Hematopoietic multipotent progenitor cell treated with erythropoietin and hydrocortisone succinate and interleukin-3 and kit ligand, for 6 days (in vitro differentiated cells): ENCODE results near the gene ZBTB2.
"Not testable (repeated sequence)": the region's sequence is repeated elsewhere in the genome, so short reads cannot be mapped to it uniquely, and the experiment has no call there.

Source experiments
- DNase-seq: peaks from one replicate; pipeline ENCODE4 v3.0.0-alpha.2; 2015

ZBTB2 gene

DNA sequence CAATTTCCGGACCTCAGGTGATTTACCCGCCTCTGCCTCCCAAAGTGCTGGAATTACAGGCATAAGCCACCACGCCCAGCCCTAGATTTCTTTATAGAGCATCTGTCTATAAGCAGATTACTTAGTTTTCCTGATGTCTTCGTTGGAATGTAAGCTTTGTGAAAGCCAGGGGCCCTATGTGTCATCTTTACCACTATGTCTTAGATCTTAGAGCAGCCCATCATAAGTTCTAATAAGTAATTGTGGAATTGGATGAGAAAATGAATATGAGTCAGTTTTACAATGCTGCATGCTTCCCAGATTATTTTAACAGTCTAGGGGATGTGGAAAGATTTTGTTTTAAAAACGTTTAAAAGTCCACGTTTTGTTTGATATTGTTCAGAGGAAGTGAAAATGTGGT, 9.1 kb upstream of the ZBTB2 start:
- no peak for DNase-seq

DNA sequence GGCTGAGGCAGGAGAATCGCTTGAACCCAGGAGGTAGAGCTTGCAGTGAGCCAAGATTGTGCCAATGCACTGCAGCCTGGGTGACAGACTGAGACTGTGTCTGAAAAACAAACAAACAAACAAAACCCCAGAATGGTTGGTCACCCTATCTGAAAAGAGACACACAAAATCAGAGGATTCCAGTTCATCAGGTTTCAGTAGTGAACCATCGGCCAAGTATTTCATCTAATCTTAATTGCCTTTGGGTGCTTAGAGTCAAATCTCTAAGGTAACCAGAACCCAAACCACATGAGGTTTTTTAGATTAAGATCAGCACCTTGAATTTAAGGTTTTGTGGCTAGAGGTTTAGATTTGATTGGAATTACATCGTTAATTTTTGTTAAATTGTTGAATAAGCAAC, 8.3 kb upstream of the ZBTB2 start:
- DNase-seq = no peak

DNA sequence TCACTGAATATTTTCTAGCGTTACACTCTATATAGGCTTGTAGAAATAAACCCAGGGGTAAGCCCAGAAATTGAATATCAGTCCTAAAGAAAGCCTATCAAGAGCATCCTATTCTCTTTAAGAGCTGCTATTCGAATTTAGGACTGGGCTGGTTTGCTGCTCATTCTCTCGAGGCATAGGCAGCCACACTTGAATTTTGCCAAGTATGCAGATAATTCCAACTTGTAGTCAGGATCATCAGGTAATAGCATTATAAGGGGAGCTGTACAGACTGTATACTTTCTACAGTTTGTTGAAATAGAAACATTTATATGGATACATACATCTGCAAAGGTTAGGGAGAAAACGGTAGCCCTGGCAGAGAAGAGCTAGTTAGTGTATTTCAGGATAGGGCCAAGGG, 2.1 kb upstream of the ZBTB2 start:
- no peak for DNase-seq

DNA sequence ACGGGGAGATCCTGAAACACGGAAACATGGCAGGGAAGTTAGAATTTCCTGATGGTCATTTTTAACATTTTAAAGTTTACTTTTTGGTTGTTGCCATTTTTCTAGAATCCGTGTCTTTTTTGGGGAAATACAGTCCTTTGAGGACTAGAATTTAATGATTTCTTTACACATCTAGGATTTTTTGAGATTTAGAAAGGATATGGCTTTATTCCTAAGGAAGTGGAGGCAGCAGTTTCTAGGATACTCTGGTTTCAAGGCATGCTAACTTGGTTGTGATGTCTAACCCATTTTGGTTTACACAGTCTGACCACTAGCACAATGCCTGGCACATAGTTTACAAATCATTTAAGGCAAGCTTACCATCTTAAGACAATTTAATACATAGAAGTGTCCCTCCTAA, 1.1 kb upstream of the ZBTB2 start:
- DNase-seq = no peak

DNA sequence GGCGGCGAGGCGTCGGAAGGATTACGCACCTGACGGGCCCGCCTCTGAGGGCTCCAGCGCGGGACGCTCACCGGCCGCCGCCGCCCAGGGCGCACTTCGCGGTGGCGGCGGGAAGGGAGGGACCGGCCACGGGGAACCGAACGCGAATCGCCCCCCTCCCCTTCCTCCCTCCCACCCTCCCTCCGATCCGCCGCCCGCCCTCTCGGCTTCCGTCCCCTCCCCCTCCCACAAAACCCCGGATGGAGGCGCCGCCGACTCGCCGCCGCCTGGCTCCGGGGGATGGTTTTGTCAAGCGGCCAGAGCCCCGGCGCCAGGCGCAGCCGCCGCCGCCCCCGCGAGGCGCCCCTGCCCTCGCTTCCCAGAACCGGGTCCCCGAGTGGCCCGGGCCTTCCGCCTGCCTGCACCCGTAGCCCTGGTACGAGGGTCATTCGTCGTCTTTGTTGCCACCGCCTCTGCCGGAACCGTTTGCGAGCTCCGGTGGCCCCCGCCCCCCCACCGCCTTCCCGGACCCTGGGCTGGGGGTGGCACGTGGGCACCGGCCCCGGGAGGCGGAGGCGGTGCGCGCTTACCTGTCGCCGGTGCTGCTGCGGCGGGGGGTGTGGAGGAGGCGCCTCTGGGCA, 398 bp downstream of the ZBTB2 start:
- DNase-seq = peak; percentile 76

DNA sequence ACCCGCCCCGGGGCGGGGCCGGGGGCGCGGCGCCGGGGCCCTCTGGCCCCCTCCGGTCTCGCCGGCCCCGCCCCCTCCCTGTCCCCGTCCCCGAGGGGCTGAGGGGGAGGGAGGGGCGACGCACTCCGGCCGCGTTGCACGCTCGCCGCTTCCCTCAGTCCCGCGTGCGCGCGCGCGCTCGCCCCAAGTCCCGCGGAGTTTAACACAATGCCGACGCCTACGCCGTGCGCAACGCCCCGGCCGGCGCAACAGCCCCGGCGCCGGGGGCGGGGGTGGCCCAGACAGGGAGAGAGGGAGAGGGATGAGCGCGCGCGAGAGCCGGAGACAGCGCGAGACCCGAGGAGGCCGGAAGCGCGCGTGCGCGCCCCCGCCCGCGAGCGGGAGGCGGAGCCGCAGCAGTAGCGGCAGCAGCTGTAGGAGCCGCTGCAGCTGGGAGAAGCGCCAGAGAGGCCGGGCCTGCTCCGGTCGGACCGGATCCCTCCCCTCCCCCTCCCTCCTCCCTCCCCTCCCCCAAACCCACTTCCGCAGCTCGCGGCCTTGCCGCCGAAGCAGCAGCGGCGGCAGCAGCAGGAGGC, 996 bp downstream of the ZBTB2 start:
- DNase-seq = peak; percentile 98

DNA sequence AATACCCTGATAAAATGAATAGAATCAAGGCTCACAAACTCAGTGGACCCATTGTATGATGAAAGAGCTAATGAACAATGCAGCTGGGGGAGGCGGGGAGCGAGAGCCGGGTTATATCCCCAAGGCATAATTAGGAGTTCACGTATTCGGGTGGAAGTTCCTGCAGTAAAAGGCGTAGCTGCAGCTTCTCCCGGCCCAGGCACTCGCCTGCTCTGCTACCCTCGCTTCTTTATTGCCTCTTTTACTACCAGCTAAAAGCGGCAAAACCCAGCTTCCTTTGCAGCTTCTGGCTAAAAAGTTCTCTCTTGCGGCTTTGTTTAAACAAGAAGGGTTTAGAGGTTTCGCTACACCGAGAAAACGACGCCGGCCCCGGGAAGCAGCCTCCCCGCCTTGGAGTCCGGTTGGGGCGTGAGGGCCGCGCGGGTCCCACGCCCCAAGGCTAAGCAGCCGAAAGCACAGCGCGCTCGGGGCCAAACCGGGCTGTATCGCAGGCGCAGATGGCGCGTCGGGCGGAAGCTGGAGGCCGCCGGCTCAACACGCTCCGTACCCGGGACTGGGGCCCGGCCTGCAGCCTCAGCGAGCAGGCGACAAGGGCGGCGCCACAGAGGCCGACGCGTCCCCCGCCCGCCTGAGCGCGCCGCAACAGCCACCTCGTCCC, 1.6 kb downstream of the ZBTB2 start:
- peak; percentile 68 for DNase-seq

DNA sequence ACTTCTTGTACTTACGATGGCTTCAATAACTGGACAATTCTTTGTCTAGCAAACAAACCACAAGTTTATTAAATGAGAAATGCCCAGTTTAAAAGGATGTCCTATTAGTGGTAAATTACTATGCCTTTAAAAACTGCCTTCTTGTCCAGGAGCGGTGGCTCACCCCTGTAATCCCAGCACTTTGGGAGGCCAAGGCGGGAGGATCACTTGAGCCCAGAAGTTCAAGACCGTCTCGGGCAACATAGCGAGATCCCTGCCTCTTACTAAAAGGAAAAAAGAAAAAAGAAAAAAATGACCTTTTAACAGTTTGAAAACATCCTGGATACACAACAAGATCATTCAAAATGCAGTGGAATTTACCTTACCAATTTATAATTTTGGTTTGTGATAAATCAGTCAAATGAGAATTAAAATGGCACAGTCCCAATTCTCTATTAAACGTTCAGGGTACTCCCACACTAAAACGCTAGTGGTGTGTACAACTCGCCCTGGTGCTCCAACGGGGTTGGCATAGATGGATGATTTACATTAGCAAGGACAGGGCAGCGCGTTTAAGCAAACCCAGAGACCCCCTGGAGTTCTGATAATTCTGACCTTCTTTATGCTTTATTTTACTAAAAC, 2.3 kb downstream of the ZBTB2 start:
- DNase-seq = peak; percentile 69

DNA sequence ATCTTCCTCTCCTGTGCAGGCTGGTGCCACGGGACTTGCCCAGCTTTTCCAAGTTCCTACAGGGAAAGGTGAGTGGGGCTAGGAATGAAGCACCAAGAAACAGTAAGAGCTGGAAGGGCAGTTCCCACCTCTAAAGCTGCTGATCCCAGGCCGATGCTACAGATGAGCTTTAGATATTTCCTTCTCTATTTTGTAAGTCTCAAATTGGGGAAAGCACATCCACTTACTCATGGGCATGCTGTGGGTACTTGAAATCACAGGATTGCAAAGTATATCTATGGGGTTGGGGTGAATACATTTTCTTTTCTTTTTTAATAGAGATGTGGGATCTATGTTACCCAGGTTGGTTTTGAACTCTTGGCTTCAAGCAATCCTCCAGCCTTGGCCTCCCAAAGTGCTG, 3.1 kb downstream of the ZBTB2 start:
- DNase-seq = no peak

DNA sequence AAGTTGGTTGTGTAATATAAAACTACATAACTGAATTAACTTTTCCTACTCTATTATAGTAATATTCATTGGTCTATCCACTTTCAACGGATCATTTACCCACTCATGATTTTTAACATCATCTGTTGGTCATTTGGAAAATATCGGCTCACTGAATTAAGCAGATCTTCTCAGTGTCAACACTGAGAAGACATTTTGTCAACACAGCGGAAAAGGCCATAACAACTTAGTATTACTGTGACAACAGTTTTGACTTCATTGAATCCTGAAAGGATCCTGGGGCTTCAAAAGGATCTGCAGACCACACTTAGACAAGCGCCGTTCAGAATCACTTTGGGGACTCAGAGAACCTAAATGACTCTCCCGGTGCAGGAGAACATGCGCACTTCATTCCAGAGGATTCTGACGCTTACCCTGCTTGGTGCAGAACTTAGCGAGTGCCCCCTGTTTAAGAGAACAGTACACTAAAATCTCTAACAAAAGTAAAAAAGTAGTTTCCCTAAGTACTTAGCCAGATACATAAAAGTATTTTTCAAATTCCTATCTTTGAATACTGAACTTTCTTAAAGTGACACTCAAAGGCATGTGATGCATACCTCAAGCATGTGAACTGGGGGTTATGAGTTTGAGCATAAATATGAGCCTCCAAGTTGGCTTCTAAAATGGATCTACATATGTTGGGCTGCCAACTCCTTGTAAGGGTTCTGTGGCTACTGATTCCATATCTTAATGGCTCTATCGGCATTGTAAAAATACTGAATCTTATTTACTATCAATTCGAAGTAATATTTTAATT, 4.0 kb downstream of the ZBTB2 start:
- no peak for DNase-seq

DNA sequence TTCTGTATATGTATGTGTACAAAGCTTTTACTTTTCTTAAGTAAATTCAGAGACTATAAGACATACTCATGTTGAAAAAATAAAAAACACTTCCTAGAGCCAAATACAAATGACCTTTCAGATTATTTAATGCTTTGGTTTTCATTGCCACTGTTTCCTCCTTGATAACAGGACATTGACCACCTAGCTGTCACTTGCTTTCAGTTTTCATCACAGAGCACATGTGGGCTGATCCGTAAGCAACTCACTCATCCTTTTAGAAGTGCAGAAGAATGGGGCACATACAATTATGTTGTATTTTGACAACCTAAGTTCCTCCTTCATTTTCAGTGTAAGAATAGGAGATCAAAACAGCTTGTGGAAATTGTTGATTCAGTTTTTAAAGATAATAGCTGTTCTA, 6.2 kb downstream of the ZBTB2 start:
- DNase-seq = peak; percentile 60

DNA sequence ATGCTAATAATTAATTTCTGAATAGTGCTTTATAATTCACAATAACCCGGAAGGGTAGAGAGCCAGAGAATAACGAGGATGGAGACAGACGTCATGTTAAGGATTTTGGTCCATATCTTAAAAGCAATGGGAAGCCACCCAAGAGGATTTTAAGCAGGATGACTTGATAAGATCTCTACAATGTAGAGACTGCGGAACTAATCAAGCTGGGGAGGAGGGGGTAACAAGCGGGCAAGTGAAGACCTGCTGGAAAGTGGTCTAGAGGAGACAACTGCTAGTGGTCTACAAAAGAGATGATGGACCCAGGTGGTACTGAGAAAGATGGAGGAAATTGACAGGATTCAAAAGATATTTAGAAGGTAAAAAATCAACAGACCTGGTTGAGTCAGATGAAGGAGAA, 7.2 kb downstream of the ZBTB2 start:
- DNase-seq = no peak

DNA sequence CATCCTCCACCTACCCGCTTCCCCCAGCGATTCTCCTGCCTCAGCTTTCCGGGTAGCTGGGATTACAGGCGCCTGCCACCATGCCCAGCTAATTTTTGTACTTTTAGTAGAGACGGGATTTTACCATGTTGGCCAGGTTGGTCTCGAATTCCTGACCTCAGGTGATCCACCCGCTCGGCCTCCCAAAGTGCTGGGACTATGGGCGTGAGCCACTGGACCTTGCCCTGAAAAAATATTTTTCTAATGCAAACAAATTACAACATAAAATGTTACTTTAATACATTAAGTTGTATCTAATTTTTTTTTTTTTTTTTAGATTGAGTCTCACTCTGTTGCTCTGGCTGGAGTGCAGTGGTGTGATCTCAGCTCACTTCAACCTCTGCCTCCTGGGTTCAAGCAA, 8.7 kb downstream of the ZBTB2 start:
- DNase-seq = not testable (repeated sequence)

DNA sequence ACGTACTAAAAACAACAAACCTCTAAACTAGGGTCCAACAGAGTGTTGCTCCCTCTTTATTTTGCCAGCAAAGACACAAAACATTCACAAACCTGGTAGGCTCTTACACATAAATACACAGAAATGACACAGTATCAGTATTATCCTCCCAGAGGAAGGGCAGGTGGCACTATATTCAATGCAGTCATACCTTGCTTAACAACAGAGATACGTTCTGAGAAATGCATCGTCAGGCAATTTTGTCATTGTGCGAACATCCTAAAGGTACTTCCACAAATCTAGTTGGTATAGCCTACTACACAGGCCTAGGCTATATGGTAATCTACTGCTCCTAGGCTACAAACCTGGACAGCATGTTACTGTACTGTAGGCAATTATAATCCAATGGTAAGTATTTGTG, 9.6 kb downstream of the ZBTB2 start:
- DNase-seq = no peak

DNA sequence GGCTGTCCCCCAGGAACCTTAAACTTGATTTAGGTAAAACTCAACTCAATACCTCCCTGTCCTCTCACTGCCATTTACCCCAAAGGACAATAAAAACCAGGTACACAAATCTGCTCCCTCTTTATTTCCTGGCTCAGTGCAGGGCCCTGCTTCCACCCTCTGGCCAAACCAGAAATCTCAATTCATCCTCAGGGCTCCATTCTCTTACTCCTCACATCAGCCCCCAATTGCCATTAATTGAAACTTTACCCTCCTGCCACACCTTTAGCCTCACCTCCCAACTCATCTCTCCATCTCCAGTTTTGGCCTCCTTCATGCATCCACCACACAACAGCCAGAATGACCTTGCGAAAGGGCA, 10.5 kb downstream of the ZBTB2 start:
- no peak for DNase-seq

DNA sequence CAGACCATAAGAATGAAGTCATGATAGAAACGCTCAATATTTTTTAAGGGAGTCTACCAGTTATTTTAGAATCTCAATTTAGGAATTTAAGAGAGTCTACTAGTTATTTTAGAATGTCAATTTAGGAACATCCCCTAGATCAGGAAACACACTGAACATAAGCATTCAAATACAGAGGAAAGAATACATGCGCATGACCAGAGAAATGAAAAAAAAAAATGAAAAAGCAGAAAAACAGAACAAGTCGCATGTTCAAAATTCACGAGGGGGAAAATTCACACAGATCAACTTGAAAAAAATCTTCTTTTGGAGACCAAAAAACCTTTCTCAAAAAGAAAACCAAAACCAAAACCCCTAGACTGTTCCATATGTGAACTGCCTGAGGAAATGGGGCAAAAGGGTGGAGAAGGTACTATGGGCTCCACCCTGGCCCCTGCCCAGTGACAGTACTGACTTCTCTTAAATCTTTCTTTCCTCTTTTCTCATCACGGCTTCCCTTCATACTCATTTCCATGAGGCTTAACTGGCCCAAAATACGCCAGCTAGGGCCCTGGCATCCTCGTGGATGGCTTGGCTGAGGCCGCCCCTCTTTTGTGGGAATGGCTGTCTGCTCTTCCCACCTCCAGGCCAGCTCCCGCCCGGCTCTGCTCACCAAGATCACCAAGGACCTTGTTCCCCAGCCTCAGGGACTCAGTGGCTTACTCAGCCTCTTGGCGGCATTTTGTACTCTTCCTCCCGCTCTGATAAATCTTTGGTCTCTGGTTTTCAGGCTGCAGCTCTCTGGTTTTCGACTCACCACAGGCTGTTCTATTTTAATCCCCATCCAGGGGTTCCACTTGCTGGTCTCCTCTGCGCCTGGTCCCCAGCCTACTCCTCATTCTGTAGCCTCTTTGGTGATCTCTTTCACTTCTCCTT, 11.2 kb downstream of the ZBTB2 start:
- peak; percentile 50 for DNase-seq

DNA sequence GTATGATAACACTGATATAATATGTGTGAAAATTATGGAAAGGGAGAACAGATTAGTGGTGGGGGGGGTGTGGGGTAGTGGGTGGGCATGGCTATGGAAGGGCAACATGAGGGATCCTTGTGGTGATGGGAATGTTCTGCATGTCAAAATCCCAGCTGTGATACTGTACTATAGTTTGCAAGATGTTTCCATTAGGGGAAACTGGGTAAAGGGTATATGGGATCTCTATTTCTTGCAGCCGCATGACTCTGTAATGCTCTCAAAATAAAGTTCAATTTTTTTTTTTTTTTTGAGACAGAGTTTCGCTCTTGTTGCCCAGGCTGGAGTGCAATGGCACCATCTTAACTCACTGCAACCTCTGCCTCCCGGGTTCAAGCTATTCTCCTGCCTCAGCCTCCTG, 14.3 kb downstream of the ZBTB2 start:
- no peak for DNase-seq

DNA sequence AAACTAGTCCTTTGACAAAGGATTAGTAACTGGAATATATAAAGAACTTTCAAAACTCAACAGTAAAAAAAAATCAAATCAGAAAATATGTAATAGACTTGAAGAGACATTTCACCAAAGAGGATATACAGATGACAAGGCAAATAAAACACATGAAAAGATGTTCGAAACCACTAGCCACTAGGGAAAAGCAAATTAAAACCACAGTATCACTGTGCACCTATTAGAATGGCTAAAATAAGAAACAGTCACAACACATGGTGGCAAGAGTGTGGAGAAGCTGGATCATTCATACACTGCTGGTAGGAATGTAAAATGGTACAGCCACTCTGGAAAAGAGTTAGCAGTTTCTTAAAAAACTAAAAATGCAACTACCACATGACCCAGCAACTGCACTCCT, 14.9 kb downstream of the ZBTB2 start:
- no peak for DNase-seq

DNA sequence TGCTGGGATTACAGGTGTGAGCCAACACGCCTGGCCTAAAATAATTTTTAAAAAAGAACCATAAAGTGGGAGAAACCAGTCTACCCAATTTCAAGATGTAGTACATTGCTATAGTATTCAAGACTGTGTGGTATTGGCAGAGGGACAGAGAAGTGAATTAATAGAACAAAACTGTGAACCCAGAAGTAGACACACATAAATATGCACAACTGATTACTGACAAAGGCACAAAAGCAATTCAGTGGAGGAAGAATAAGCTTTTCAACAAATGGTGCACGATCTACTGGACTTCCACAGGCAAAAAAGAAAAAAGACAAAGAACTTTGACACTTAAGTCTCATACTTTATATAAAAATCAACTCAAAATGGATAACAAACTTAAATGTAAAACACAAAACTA, 15.5 kb downstream of the ZBTB2 start:
- DNase-seq = no peak

DNA sequence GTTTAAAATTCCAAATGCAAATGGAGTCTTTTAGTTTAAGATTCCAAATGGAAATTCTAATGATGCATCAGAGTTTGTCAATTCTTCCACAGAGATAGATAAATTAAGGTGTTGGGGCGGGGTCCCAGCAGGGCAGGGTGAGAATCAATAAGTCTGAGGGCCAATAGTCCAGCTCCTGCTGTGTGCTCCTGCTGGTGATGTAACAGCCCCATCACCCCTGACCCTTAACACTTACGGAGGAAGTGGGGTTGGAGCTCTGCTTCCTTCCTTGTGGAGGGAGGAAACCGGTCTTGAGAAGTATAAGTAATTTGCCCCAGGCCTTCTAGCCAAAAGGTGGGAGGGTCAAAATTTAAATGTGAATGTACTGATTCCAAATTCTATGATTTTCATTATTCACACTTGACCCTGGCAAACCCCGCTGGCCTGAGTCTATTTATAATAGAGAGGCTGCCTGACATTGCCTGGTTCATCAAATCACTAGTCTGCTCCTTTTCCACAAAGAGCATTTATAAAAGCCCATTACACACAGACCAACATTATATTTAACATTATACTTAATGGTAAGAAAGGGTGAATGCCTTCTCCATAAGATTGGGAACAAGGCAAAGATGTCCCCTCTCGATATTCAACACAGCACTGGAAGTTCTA, 17.2 kb downstream of the ZBTB2 start:
- DNase-seq = no peak

DNA sequence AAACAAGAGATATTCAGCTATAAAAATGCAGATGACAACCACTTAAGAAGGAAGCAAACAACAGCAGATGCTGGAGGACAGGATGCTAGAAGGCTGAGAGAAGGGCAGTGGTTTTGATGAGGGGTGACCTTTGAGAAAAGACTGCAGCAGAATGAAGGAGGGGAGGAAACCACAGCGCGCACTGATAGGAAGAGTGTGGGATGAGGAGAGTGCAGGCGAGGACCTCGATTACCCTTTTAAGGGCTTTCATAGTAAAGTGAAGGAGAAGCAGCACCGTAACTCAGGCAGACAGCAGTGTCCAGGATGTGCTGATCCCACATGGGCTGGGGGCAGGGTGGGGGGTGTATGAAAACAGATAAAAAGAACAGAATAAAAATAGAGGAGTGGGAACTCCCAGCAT, 19.2 kb downstream of the ZBTB2 start:
- DNase-seq = no peak

DNA sequence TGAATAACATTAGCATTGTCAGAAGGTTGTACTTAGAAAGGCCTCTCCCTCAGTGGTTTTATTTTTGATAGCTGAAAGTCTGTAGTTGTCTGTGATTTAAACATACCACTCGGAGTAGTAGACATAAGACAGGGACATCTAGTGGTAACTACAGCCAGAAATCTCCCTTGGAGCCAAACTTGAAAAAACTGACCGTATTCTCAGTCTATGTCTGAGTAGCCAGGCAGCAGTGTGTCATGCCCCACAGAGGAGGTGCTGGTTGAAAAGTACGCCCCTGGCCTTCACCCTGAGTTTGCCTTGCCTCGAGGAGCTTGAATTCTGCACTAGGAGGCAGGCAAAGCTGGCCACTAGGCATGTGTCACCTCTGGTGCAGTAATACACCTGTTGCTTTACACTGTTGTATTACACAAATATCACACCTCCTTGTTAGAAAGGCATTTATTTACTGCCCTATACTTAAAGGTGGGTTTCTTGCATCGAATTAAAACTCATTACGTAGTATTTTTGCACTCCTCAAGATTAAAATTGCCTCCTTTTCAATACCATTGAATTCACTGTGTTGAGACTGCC, 20.8 kb downstream of the ZBTB2 start:
- DNase-seq = no peak
